RCC 7860 (cell line): Measurements from ENCODE around the gene ZBTB7C.
A peak's percentile ranks its signal among the peaks of the same experiment; 100 is the strongest.

ENCODE experiments used
- DNase-seq: peaks from one replicate; pipeline ENCODE4 v3.0.0-alpha.2; 2015; ENCODE audit warnings: low spot score
- FAIRE-seq: peaks from 2 replicates; lab custom pipeline; 2012; peaks lifted over from hg19 to GRCh38; lab: Jason Lieb, UNC

Gene ZBTB7C

DNA sequence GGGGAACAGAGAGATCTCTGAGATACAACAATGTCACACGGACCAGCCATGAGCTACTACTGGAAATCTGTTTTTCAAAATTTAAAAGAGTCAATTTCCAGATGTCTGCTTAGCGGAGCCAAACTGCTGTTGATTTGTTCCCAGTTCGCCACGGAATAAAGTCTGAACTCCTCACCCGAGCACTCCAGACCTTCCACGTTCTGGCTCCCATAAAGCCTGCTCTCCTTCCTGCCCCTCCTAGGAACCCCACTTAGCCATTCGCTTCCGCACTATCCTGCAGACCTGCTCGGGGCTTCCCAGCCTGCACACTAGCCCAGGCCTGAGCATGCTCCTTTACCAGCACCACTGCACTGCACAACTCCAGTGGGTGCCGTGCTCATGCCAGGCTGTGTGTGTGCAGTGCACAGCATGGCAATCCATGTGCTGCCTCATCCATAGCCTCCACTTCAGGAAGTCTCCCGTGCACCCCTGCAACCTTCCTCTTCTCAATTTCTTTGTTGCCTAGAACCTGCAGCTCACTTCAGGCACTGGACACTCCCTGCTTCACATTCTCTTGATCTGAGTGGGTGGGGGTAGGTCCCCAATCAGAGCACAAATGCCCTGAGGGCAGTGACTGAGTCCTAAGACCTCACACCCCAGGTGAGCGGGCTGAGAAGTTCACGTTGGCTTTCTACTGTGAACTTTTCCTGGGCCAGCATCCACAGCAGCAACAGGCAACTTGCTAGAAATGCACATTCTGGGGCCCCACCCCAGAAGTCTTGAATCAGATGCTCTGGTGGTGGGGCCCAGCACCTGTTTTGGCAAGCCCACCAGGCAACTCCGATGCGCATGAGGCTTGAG is 53.7 kb downstream of the ZBTB7C start:
- FAIRE-seq, result no peak

DNA sequence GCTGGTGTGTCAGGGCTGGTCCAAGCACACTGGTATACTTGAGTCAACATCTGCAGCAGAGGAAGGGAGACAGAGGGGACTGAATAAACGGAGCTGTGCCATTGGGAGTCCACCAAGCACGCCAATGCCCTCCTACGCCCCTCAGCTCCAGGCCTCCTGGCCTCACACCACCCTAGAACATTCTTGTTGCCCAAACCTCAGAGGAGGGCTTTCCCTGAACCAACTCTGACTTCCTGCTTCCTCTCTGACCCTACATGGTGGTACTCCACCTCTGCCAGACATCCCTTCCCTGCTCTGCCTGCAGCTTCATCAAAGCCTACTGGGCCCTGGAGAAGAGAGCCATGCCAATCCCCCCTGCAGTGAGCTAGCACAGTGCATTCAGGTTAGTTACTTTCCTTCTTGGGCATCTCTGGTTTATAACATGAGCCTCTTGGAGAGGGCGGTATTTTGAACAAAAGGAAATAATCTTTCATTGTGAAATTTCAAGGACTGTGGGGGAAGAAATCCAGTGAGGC is 54.4 kb downstream of the ZBTB7C start:
- no peak for FAIRE-seq

More for the DNA sequence above, 53.7 kb downstream of the ZBTB7C start:
- DNase-seq, result no peak

DNA sequence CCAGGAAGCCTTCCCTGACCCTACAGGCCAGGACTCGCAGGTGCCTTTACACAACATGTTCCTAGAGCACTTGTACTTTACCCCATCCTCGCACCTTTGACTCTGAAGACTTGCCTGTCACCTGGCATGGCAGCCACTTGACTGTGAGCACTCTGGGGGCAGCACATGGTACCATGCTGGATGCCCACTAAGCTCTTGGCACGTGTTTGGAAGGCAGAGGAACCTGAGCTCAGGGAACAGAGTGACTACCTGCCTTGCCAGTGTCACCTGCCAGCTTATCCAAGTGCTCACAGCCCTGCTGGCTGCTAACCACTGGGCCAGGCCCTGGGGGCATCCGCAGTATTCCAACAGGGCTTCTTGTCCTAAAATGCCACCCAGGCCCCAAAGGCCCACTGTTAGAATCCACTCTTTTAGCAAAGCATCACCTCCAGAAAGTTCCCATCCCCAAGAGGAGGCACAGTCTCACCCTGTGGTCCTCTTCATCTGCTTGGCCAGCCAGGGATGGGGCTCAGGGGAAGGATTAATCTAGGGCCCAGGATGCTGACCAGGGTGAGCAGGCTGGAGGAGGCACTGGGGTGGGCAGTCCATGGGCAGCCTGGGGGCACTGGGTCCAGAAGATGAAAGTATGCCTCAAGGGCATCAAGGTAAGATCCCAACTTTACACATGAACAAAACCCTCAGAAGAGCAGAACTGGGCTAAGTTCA is 57.0 kb downstream of the ZBTB7C start:
- FAIRE-seq (no peak), DNase-seq (no peak)

More for the DNA sequence above, 54.4 kb downstream of the ZBTB7C start:
- DNase-seq, result no peak

DNA sequence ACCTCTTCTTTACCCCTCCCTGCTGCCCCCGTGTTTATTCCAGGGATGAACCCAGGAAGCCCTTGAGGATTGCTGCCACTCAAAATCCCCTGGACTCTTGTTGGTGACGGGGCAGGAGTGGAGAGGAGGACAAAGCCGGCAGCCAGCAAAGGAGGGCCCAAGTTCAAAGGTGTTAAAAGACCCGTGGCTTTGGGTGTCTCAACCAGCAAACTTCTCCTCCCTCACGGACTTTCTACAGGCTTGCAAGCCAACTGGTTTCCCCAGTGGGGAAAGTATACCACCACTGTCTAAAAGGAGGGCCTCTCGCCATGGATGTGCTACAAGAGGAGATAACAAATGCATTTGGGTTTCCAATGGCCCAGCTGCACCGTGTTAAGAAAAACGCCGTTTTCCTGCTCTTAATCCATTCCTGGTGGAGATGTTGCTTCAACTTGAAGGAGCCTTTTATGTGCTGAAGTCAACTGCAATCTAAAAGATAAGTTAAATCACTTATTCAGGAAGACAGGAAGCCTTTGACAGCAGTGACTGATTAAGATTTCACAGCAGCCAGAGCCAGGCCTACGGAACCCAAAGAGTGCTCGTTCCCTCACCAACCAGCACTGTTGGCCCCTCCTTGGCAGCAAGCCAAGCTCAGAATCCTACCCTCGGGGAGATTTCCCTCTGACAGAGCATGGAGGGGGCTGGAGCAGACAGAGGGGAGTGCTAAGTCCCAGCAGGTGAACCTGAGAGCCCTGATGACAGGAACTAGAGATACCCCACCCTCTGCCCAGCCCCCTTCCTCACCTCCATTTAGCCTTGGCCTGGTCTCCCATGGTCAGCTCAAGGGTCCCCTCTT is 57.8 kb downstream of the ZBTB7C start:
- DNase-seq (no peak), FAIRE-seq (no peak)

DNA sequence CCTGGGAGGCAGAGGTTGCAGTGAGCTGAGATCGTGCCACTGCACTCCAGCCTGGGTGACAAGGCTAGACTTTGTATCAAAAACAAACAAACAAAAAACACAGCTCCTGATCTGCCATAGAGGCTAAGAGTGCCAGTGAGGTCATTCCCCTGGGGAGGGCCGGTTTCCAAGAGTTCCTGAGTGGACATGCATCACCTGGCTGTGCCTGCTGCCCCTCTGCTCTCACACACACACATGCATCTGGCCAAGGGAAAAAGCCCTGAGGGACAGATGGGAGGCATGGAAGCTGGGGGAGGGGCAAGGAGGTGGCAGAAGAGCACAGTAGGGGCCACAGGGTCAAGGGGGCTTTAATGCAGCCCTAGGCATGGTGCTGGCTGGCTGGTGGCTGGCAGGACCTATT is 60.4 kb downstream of the ZBTB7C start:
- DNase-seq (no peak), FAIRE-seq (no peak)

DNA sequence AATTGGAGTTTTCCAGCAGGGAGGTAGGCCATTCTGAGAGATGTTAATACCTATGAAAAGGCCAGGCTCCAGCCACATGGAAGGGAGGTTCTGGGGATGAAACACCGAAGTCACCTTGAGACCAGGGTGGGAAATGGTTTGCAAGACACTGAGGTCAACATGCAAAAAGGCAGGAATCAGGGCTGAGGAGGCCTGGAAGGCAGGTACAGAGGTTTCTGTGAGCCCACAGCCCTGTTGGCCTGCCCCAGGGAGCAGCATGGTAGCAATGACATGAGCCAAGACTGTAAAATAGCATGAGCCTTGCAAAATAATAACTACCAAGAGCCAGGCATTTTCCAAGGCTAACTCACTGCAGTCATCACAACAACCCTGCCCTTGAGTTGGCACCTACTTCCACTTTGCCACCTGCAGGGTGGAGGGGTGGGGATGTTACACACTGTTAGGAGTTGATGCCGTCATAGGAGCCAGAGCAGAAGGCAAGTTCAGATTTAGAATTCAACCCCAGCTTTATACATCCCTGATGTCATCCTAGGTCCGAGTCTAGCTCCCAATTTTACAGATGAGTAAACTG is 61.3 kb downstream of the ZBTB7C start:
- no peak for FAIRE-seq
- no peak for DNase-seq

DNA sequence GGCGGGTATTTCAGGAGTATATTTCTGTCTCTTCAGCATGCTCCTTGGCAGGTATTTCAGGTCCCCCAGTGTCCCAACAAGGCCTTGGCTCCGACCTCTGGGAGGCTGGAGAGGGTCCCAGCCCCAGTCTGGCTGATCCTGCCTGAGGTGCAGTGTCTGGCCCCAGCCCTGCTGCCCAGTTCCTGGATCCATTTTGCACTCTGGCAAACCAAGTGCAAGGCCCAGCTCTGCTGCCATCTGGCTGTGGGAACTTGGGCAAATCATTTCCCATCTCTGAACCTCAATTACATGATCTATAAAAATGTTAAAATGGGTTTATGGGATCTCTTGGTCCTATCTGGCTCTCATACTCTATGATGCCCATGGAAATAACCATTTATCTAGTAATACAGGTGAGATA is 63.6 kb downstream of the ZBTB7C start:
- DNase-seq (no peak), FAIRE-seq (no peak)

DNA sequence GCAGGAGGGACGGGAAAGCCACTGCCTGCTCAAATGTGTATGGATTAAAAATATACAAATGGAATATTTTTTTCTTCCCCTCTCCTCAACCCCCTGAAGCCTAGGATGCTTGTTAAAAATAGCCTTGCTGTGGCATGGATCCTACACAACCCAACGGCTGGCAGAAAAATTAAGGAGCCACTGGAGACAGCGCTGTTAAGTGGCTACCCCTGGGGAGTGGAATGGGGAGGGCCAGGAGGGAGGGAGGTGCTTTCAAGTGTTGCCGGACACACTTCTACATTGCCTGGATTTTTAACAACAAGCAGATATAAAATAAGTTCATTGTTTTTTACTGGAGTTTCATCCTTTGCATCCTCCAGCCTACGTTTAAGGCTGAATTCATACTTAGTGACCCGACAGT is 66.6 kb downstream of the ZBTB7C start:
- no peak for DNase-seq
- FAIRE-seq, result no peak

DNA sequence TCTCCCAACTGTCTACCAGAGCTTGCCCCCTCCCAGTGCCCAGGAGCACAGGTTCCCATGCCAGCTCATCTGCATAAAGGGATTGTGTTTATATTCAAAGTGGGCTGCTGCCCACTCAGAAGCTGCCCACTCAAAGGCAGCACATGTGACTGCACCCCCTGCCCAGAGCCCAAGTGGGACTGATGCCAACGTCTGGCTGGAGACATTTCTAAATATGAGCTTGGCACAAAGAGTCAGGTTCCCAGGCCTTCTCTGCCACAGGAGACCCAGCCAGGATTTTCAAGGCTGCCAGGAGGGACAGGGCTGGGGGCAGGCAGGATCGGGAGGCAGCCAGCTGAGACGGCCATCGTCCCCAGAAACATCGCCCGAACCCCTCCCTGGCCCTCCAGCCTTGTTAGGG is 67.1 kb downstream of the ZBTB7C start:
- DNase-seq (no peak), FAIRE-seq (no peak)

DNA sequence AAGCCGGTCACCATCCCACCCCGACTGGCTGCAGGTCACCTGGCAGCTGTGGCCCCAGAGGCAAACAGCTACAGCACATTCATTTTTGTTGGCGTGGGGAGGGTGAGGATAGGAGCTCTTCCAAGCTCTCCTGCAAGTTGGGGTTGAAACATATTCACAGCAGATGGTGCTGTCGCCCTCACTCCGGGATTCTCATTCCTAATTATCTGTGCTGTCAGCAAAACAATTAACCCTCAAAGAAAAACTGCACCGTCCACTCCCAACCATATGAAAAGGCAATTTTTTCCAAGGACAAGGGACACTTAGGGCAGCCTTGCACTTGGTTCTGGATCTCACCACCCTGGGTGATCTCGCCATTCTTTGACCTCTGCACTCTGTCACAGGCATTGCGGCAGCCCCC is 68.6 kb downstream of the ZBTB7C start:
- DNase-seq, result no peak

DNA sequence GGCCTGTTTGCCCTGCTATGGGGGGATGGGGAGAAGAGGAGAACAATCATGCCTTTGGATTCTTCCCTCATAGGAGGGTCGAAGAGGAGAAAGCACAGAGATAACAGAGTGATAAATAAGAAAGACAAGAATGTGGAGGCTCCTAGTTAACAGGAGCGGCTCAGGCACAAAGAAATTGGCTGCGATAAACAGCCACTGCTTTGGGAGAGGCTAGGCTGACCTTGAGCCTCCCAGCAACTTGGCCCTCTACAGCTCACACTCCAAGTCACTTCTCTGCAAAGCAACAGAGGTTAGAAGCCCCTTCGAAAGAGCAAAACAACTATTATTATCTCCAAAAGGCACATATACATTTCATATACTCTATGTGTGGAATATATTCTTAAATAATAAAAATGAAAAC is 69.5 kb downstream of the ZBTB7C start:
- FAIRE-seq (no peak), DNase-seq (no peak)

More for the DNA sequence above, 68.6 kb downstream of the ZBTB7C start:
- FAIRE-seq, result no peak

DNA sequence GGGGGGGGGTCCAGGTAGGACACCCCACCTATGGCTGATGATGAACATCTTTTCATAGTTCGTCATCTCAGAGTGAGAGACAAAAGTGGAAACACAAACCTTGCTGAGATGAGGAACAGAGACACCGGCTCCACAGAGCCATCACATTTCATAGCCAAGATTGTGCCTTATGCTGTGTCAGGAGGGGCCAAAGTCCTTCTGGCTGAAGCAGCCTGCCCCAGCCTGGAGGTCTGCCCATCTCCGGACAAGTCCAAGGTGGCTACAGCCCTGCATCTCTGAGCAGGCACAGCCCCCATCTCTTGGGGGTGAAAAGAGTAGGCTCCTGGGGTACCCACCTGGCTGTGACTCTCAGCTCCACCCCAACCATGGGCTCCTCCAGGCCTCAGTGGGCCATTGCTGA is 70.3 kb downstream of the ZBTB7C start:
- no peak for FAIRE-seq
- DNase-seq, result no peak

DNA sequence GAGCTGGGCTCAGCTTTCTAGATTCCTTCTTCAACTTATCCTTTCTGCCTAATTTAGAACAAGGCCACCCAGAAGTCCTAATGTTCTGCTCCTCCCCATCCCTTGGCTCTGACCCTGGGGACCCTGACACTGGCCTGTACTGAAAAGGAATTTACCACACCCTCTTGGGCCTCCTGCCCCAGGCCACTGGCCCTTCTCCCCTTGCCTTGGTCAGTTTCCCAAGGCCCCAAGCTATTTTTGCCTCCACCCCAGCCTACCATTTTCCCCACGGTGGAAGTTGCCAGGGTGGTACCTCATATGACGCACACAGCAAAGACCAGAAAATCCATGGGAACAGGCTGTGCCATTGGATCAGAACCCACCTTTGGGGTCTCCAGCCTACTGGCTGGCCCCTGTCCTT is 72.1 kb downstream of the ZBTB7C start:
- no peak for DNase-seq
- FAIRE-seq, result no peak

DNA sequence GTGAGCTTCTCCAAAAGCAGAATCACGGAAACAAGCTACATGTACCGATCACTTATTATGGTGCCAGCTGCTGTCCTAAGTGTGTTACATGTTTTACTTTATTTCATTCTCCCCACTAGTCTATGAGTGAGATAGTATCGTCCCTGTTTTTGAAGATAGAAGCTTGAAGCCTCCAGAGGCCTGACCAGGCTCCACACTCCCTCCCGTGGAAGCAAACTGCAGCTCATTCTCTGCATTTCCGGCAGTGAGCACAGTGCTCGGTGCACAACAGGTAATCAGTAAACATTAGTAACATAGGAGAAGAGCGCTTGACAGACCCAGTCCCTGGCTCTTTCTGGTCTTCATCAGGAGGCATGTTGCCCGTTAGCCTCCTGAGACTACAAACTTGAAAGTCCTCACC is 72.9 kb downstream of the ZBTB7C start:
- no peak for DNase-seq
- no peak for FAIRE-seq

DNA sequence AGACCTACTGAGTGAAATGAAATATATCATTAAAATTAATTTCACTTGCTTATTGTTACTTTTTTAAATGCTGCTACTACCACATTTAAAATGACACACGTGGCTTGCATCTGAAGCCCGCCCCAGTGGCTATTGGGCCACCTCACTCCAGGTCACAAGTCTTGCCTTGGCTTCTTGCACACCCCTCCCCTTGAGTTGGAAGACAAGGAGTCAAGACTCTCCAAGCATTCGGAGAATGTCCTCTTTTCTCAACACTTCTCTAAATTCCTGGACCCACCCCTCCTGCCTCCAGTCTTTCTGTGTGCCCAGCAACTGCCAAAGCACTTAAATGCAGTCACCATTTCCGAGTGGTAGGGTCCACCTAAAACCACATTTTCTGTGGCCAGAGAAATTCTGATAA is 73.4 kb downstream of the ZBTB7C start:
- no peak for FAIRE-seq
- DNase-seq, result no peak

DNA sequence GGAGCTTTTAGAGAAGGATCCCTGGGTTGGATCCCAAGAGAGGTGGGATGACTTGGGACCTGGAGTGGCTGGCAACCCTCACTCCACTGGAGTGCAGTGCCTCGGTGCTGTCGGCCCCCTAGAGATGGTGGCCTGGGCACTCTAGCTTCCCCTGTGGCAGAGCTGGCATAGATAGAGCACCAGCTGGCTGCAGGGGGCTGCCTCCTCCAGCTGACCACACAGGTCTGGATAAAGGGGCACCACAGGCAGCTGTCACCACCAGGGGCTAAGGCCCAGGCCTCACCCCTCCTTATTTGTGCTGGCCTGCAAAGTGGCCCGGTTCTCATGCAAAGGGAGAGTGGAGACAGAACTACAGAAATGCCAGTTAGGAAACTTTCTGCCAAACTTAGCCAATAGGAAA is 74.3 kb downstream of the ZBTB7C start:
- no peak for DNase-seq
- FAIRE-seq, result no peak

DNA sequence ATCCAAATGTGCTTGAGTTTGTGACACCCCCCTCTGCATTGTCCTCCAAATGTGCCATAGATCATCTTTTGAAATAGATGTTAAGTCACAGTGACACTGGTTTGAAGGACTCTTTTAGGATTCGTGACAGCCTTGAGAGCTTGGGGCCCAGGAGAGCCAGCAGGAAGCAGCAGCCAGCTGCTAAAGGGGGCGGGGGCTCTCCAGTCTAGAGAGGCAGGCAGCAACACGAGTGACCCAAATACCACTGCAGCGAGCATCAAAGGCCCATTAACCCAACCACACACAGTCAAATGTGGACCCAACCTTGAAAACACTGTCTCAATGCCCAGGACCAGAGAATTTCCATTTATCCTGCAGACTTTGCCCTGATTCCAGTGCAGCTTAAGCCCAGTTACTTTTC is 75.6 kb downstream of the ZBTB7C start:
- no peak for DNase-seq
- FAIRE-seq, result no peak

DNA sequence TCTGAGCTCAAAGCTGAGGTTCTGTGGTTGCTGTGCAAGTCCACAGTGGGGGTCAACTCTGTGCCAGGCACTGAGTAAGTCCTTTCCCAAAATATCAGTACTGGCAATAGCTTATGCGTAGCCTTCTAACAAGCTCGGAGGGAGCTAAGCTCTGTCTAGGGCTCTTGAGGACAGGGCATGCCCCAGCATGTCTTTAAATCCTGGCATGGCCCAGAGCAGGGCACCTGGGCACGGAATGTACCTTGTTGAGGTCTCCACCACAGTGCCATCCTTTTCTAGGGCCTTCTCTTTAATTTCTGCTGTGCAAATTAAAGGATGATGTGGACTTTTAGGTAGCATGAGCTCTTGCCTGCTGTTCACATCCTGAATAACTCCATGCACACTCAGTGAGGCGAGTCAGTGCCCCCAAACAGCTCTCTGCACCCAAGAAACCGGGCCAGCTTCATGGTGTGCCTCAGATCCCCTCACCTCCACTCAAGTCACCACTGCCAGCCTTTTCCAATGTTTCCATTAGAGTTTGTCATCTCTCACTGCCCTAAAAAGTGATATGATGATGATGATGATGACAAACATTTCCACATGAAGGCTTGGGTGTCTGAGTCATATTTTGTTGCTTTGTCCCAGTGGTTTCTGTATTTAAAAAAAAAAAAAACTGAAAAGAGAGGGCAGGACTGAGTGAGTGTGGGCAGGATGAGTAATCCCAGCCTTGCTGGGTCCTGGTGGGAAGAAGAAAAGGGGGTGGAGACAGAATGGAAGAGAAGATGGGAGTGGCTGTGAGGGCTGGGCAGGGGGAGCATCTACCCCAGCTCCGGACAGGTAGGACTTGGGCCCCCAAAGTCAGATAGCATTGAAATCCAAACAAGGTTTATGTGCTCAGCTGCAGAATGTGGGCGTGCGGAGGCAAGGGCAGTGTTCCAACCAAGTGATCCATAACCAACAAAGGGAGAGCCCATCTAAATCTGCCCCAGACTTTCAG is 78.9 kb downstream of the ZBTB7C start:
- peak; percentile 96 for FAIRE-seq
- DNase-seq, result peak; percentile 89

DNA sequence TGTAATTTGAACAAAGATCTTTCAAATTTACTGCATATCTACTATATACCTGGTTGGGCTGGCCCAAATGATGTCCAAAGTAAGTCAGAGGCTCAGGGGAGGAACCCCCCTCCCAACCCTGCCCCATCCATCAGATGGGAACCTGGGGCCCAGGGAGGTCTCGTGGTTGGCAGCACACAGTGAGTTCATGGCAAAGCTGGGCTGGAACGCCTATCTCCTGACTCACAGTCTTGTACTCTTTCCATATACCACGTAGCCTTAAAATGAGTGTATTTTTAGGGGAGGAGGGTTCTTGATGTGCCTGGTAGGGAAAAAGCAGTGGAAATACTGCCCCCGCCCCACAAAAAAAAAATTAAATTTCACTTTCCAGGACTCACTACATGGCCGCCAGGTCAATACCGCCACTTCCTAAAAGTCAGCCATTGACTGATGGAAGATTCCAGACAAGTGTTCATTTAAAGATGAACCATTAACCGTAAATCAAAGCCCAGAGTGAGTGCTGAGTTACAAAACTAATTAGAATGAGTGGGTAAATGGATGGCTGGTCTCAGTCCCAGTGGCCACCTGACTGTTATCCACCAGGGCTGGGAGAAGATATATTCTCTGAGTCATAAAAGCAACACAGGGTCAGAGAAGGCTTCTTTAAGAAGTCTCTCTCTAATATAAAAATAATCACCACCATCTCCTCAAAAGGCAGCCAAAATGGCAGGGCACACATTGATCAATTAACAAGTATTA is 80.5 kb downstream of the ZBTB7C start:
- peak; percentile 94 for FAIRE-seq
- DNase-seq, result peak; percentile 92
